ENCODE data around the gene SMAP1. TPM values are rescaled to one million over a fixed set of nuclear protein-coding genes. Genes with fewer than 3 reads are reported as not detected.
A peak's percentile ranks its signal among the peaks of the same experiment; 100 is the strongest.

Gene SMAP1
- total RNA-seq, 5 donors from 2014 or later (not counting 1 experiment from before 2014, with no cell fraction given): 27.1 to 32.3 (median 31.9) TPM

GRCh38 chr6:70633870-70634269 lies 33.8 kb upstream of the SMAP1 start:
- no peak overlapping the region for H3K27ac Mint-ChIP-seq
- no peak for ATAC-seq (replicated peaks in 1 of 4)
- WGBS (ENCODE audit: insufficient coverage): 0% methylated on average over 1 of the region's 2 CpGs

GRCh38 chr6:70636596-70636995 lies 31.1 kb upstream of the SMAP1 start:
- Mint-ChIP-seq H3K9me3 (no peaks in the 10 kb centered on the region), H3K36me3 (no peaks in the 10 kb centered on the region), H3K4me3 (no peak overlapping the region), H3K27me3 (no peaks in the 10 kb centered on the region), H3K4me1 (peaks cover 0 to 2% (median 0%) of the 10 kb centered on the region in 3 donors), H3K27ac (no peak overlapping the region)
- no peak overlapping the region for H3K4me3 ChIP-seq (ENCODE audit: control insufficient read depth in 1 of 2, extremely low read depth in 1 of 2, low read length in 1 of 2)
- DNase-seq (no peak), ATAC-seq (replicated peaks in 1 of 4) (no peak)
- H3K4me1 ChIP-seq (ENCODE audit: control insufficient read depth in 1 of 2, extremely low read depth in 1 of 2, insufficient read depth in 2 of 2, low read length in 2 of 2): no peaks in the 10 kb centered on the region
- H3K27me3 ChIP-seq (replicated peaks in 1 of 2; ENCODE audit: control insufficient read depth in 2 of 2, extremely low read depth in 1 of 2, insufficient read depth in 2 of 2, low read length in 1 of 2): no peaks in the 10 kb centered on the region
- H3K27ac ChIP-seq (ENCODE audit: low read length): no peak overlapping the region
- H3K36me3 ChIP-seq (ENCODE audit: control insufficient read depth in 2 of 2, extremely low read depth in 1 of 2, insufficient read depth in 1 of 2, low read length in 1 of 2): no peaks in the 10 kb centered on the region
- ChIA-PET CTCF (interaction anchor here in 1 of 2 donors (0.6 kb wide), 1 partner anchor 236 kb away, joined by 8 read pairs; no protein-coding TSS in a partner anchor), POLR2A (no interaction called here)
- WGBS (ENCODE audit: insufficient coverage): 43% methylated on average over 1 of the region's 8 CpGs
- H3K9me3 ChIP-seq: no peaks in the 10 kb centered on the region

More at GRCh38 chr6:70633870-70634269, 33.8 kb upstream of the SMAP1 start:
- no peak overlapping the region for H3K4me3 Mint-ChIP-seq
- Histone ChIP-seq H3K4me1 (ENCODE audit: control insufficient read depth in 1 of 2, extremely low read depth in 1 of 2, insufficient read depth in 2 of 2, low read length in 2 of 2) (no peaks in the 10 kb centered on the region), H3K27me3 (replicated peaks in 1 of 2; ENCODE audit: control insufficient read depth in 2 of 2, extremely low read depth in 1 of 2, insufficient read depth in 2 of 2, low read length in 1 of 2) (no peaks in the 10 kb centered on the region), H3K4me3 (ENCODE audit: control insufficient read depth in 1 of 2, extremely low read depth in 1 of 2, low read length in 1 of 2) (no peak overlapping the region), H3K9me3 (no peaks in the 10 kb centered on the region), H3K36me3 (ENCODE audit: control insufficient read depth in 2 of 2, extremely low read depth in 1 of 2, insufficient read depth in 1 of 2, low read length in 1 of 2) (no peaks in the 10 kb centered on the region), H3K27ac (ENCODE audit: low read length) (no peak overlapping the region)
- H3K27me3 Mint-ChIP-seq: no peaks in the 10 kb centered on the region
- no peak for DNase-seq
- ChIA-PET POLR2A (interaction anchor here in 1 of 2 donors (0.6 kb wide), 1 partner anchor 10 kb away, joined by 3 read pairs; no protein-coding TSS in a partner anchor), CTCF (interaction anchor here in 1 of 2 donors (0.6 kb wide), 1 partner anchor 102 kb away, joined by 3 read pairs; no protein-coding TSS in a partner anchor)
- no peaks in the 10 kb centered on the region for H3K9me3 Mint-ChIP-seq
- H3K36me3 Mint-ChIP-seq: no peaks in the 10 kb centered on the region
- no peaks in the 10 kb centered on the region for H3K4me1 Mint-ChIP-seq

- no CpG with 5 or more reads among the region's 1 CpG for WGBS (ENCODE audit: insufficient coverage)
- Histone ChIP-seq H3K27ac (ENCODE audit: low read length) (no peak overlapping the region), H3K36me3 (ENCODE audit: control insufficient read depth in 2 of 2, extremely low read depth in 1 of 2, insufficient read depth in 1 of 2, low read length in 1 of 2) (no peaks in the 10 kb centered on the region), H3K27me3 (replicated peaks in 1 of 2; ENCODE audit: control insufficient read depth in 2 of 2, extremely low read depth in 1 of 2, insufficient read depth in 2 of 2, low read length in 1 of 2) (no peaks in the 10 kb centered on the region), H3K4me3 (ENCODE audit: control insufficient read depth in 1 of 2, extremely low read depth in 1 of 2, low read length in 1 of 2) (no peak overlapping the region), H3K4me1 (ENCODE audit: control insufficient read depth in 1 of 2, extremely low read depth in 1 of 2, insufficient read depth in 2 of 2, low read length in 2 of 2) (no peaks in the 10 kb centered on the region), H3K9me3 (no peaks in the 10 kb centered on the region)
- DNase-seq: no peak
- no peak overlapping the region for H3K27ac Mint-ChIP-seq
- H3K4me1 Mint-ChIP-seq: peaks cover 0 to 2% (median 0%) of the 10 kb centered on the region in 3 donors
- ChIA-PET CTCF (no interaction called here), POLR2A (no interaction called here)
- no peaks in the 10 kb centered on the region for H3K9me3 Mint-ChIP-seq
- no peaks in the 10 kb centered on the region for H3K27me3 Mint-ChIP-seq
- no peak overlapping the region for H3K4me3 Mint-ChIP-seq
- H3K36me3 Mint-ChIP-seq: no peaks in the 10 kb centered on the region
- no peak for ATAC-seq (replicated peaks in 1 of 4)
Measured at GRCh38 chr6:70638468-70638867, 29.2 kb upstream of the SMAP1 start.

- no peaks in the 10 kb centered on the region for H3K9me3 Mint-ChIP-seq
- ATAC-seq (replicated peaks in 1 of 4) (peak; percentile 88 to 97 (median 92)), DNase-seq (peak in 34 of 35 experiments; percentile 15 to 63 (median 42))
- WGBS (ENCODE audit: insufficient coverage): 0% methylated on average over 2 of the region's 3 CpGs
- no peaks in the 10 kb centered on the region for H3K27me3 ChIP-seq (replicated peaks in 1 of 2; ENCODE audit: control insufficient read depth in 2 of 2, extremely low read depth in 1 of 2, insufficient read depth in 2 of 2, low read length in 1 of 2)
- peaks cover 27 to 35% (median 30%) of the 10 kb centered on the region in 3 donors for H3K4me1 Mint-ChIP-seq
- peak overlapping the region; percentile 40 to 59 (median 59) for H3K4me3 Mint-ChIP-seq
- H3K9me3 ChIP-seq: no peaks in the 10 kb centered on the region
- peak overlapping the region; percentile 54 for H3K27ac ChIP-seq (ENCODE audit: low read length)
- peak overlapping the region; percentile 92 for H3K27ac Mint-ChIP-seq
- H3K4me3 ChIP-seq (ENCODE audit: control insufficient read depth in 1 of 2, extremely low read depth in 1 of 2, low read length in 1 of 2): no peak overlapping the region
- H3K36me3 ChIP-seq (ENCODE audit: control insufficient read depth in 2 of 2, extremely low read depth in 1 of 2, insufficient read depth in 1 of 2, low read length in 1 of 2): no peaks in the 10 kb centered on the region
- H3K36me3 Mint-ChIP-seq: no peaks in the 10 kb centered on the region
- H3K27me3 Mint-ChIP-seq: no peaks in the 10 kb centered on the region
- CTCF ChIA-PET: interaction anchor here in 1 of 2 donors (0.6 kb wide), 1 partner anchor 53 kb away, joined by 3 read pairs; no protein-coding TSS in a partner anchor
- peaks cover 17 to 18% of the 10 kb centered on the region in 2 experiments for H3K4me1 ChIP-seq (ENCODE audit: control insufficient read depth in 1 of 2, extremely low read depth in 1 of 2, insufficient read depth in 2 of 2, low read length in 2 of 2)
- POLR2A ChIA-PET: interaction anchor here in 1 of 2 donors (0.6 kb wide), 1 partner anchor 106 kb away, joined by 3 read pairs; no protein-coding TSS in a partner anchor
Measured at GRCh38 chr6:70651326-70651905, 16.3 kb upstream of the SMAP1 start.

GRCh38 chr6:70652216-70652615 lies 15.5 kb upstream of the SMAP1 start:
- no peaks in the 10 kb centered on the region for H3K9me3 Mint-ChIP-seq
- no peak for DNase-seq
- H3K36me3 Mint-ChIP-seq: no peaks in the 10 kb centered on the region
- H3K4me1 ChIP-seq (ENCODE audit: control insufficient read depth in 1 of 2, extremely low read depth in 1 of 2, insufficient read depth in 2 of 2, low read length in 2 of 2): peaks cover 17 to 18% of the 10 kb centered on the region in 2 experiments
- H3K36me3 ChIP-seq (ENCODE audit: control insufficient read depth in 2 of 2, extremely low read depth in 1 of 2, insufficient read depth in 1 of 2, low read length in 1 of 2): no peaks in the 10 kb centered on the region
- H3K27me3 Mint-ChIP-seq: no peaks in the 10 kb centered on the region
- peak overlapping the region; percentile 92 for H3K27ac Mint-ChIP-seq
- no peak for ATAC-seq (replicated peaks in 1 of 4)
- no peaks in the 10 kb centered on the region for H3K9me3 ChIP-seq
- no peaks in the 10 kb centered on the region for H3K27me3 ChIP-seq (replicated peaks in 1 of 2; ENCODE audit: control insufficient read depth in 2 of 2, extremely low read depth in 1 of 2, insufficient read depth in 2 of 2, low read length in 1 of 2)
- H3K4me3 Mint-ChIP-seq: no peak overlapping the region
- H3K27ac ChIP-seq (ENCODE audit: low read length): peak overlapping the region; percentile 54
- WGBS (ENCODE audit: insufficient coverage): no CpG with 5 or more reads among the region's 1 CpG
- POLR2A ChIA-PET: interaction anchor here in 1 of 2 donors (0.7 kb wide), 2 partner anchors 21 to 62 kb away, joined by 3 to 6 read pairs; no protein-coding TSS in a partner anchor
- CTCF ChIA-PET: interaction anchor here in 1 of 2 donors (0.6 to 1.2 kb wide), 3 partner anchors 15 to 53 kb away, joined by 3 to 11 read pairs (median 4); partner anchors contain the start of gene SMAP1
- no peak overlapping the region for H3K4me3 ChIP-seq (ENCODE audit: control insufficient read depth in 1 of 2, extremely low read depth in 1 of 2, low read length in 1 of 2)
- H3K4me1 Mint-ChIP-seq: peaks cover 27 to 35% (median 30%) of the 10 kb centered on the region in 3 donors

GRCh38 chr6:70657706-70658105 lies 10.0 kb upstream of the SMAP1 start:
- H3K27ac ChIP-seq (ENCODE audit: low read length): no peak overlapping the region
- DNase-seq: no peak
- no peaks in the 10 kb centered on the region for H3K27me3 ChIP-seq (replicated peaks in 1 of 2; ENCODE audit: control insufficient read depth in 2 of 2, extremely low read depth in 1 of 2, insufficient read depth in 2 of 2, low read length in 1 of 2)
- no peak overlapping the region for H3K27ac Mint-ChIP-seq
- no peaks in the 10 kb centered on the region for H3K9me3 ChIP-seq
- H3K36me3 ChIP-seq (ENCODE audit: control insufficient read depth in 2 of 2, extremely low read depth in 1 of 2, insufficient read depth in 1 of 2, low read length in 1 of 2): no peaks in the 10 kb centered on the region
- H3K4me1 ChIP-seq (ENCODE audit: control insufficient read depth in 1 of 2, extremely low read depth in 1 of 2, insufficient read depth in 2 of 2, low read length in 2 of 2): no peaks in the 10 kb centered on the region
- ChIA-PET POLR2A (no interaction called here), CTCF (interaction anchor here in 1 of 2 donors (0.6 kb wide), 1 partner anchor 25 kb away, joined by 3 read pairs; no protein-coding TSS in a partner anchor)
- ATAC-seq (replicated peaks in 1 of 4): no peak
- WGBS (ENCODE audit: insufficient coverage): 71% methylated on average over 2 of the region's 3 CpGs
- peaks cover 5 to 12% of the 10 kb centered on the region in 2 donors for H3K27me3 Mint-ChIP-seq
- no peak overlapping the region for H3K4me3 Mint-ChIP-seq
- no peaks in the 10 kb centered on the region for H3K36me3 Mint-ChIP-seq
- no peak overlapping the region for H3K4me3 ChIP-seq (ENCODE audit: control insufficient read depth in 1 of 2, extremely low read depth in 1 of 2, low read length in 1 of 2)
- no peaks in the 10 kb centered on the region for H3K9me3 Mint-ChIP-seq
- H3K4me1 Mint-ChIP-seq: peaks cover 0 to under 1% (median under 1%) of the 10 kb centered on the region in 3 donors

Data from T-cell (primary cell).